Sigmoid colon (tissue), 4 donors: ENCODE data around the gene PHAX.

Source experiments
- CTCF ChIP-seq, 4 experiments: fragments of 450-650 bp in 3 of 4; fragments of 200-600 bp in 1 of 4; IDR thresholded peaks; one replicate each; pipeline ENCODE4 v1.5.1; 2016 to 2019; ENCODE audit warnings: antibody characterized with exemption in 4 of 4, mild to moderate bottlenecking in 3 of 4, moderate library complexity in 2 of 4
- EP300 ChIP-seq, 4 donors: sonication (generic); formaldehyde crosslinking; IDR thresholded peaks; one replicate each; pipeline ENCODE4 v1.6.1; 2017; ENCODE audit warnings: antibody characterized with exemption in 4 of 4
- POLR2A ChIP-seq, 2 donors: fragments of 450-650 bp; IDR thresholded peaks; one replicate each; pipeline ENCODE4 v1.6.1; 2016; ENCODE audit warnings: antibody characterized with exemption in 2 of 2, mild to moderate bottlenecking in 2 of 2, moderate library complexity in 2 of 2
- POLR2AphosphoS5 ChIP-seq, 4 donors: sonication (generic); formaldehyde crosslinking; IDR thresholded peaks; one replicate each; pipeline ENCODE4 v1.6.1; 2017; ENCODE audit warnings: antibody characterized with exemption in 4 of 4

GRCh38 chr5:126635585-126635984 lies 34.8 kb downstream of the PHAX start:
- TF ChIP-seq POLR2A (IDR thresholded peaks at IDR 0.05), result no peak
- no peak for TF ChIP-seq POLR2AphosphoS5 (IDR thresholded peaks at IDR 0.05)
- no peak for TF ChIP-seq CTCF (IDR thresholded peaks at IDR 0.05)
- TF ChIP-seq EP300 (IDR thresholded peaks at IDR 0.05), result no peak
